IPS-NIHi11 (cell line): Measurements from ENCODE around the gene PSMG4.

Experiments
- DNase-seq: peaks from one replicate; pipeline ENCODE4 v3.0.0; 2012; ENCODE audit warnings: mixed read lengths, low spot score

PSMG4 gene

GRCh38 chr6:3258720-3259490, at the start of gene PSMG4:
TSS of gene PSMG4 (plus strand) at chr6:3258947. CDS start at chr6:3259023, 76 bp downstream.
- peak; percentile 99 for DNase-seq

GRCh38 chr6:3209114-3210023, 49.4 kb upstream of the PSMG4 start:
- peak; percentile 69 for DNase-seq

- DNase-seq: no peak
Measured at GRCh38 chr6:3210024-3210610, 48.6 kb upstream of the PSMG4 start.

GRCh38 chr6:3211681-3212080, 47.1 kb upstream of the PSMG4 start:
- DNase-seq: no peak

- no peak for DNase-seq
Measured at GRCh38 chr6:3212261-3212660, 46.5 kb upstream of the PSMG4 start.

GRCh38 chr6:3213334-3213695, 45.4 kb upstream of the PSMG4 start:
- no peak for DNase-seq

GRCh38 chr6:3214898-3215297, 43.8 kb upstream of the PSMG4 start:
- no peak for DNase-seq

- DNase-seq: no peak
Measured at GRCh38 chr6:3217286-3217685, 41.5 kb upstream of the PSMG4 start.

GRCh38 chr6:3218266-3218665, 40.5 kb upstream of the PSMG4 start:
- DNase-seq: no peak

- no peak for DNase-seq
Measured at GRCh38 chr6:3220366-3220765, 38.4 kb upstream of the PSMG4 start.

- no peak for DNase-seq
Measured at GRCh38 chr6:3221578-3221977, 37.2 kb upstream of the PSMG4 start.

GRCh38 chr6:3222506-3223038, 36.2 kb upstream of the PSMG4 start:
- no peak for DNase-seq

- no peak for DNase-seq
Measured at GRCh38 chr6:3226042-3226441, 32.7 kb upstream of the PSMG4 start.

- DNase-seq: peak; percentile 69
Measured at GRCh38 chr6:3226481-3227362, 32.0 kb upstream of the PSMG4 start.

GRCh38 chr6:3227363-3228045, 31.2 kb upstream of the PSMG4 start, which contains the start of gene TUBB2B:
TSS of gene TUBB2B (minus strand) at chr6:3227653. CDS start at chr6:3227543, 110 bp downstream.
- DNase-seq: peak; percentile 94

- DNase-seq: peak; percentile 60
Measured at GRCh38 chr6:3228046-3228671, 30.6 kb upstream of the PSMG4 start.

GRCh38 chr6:3228771-3229565, 29.8 kb upstream of the PSMG4 start:
- no peak for DNase-seq

- DNase-seq: no peak
Measured at GRCh38 chr6:3229566-3230178, 29.1 kb upstream of the PSMG4 start.
